HepG2 (cell line): ENCODE measurements around the gene R3HDM4. TPM values are rescaled to one million over a fixed set of nuclear protein-coding genes. Genes with fewer than 3 reads are reported as not detected.
A peak's percentile ranks its signal among the peaks of the same experiment; 100 is the strongest.

Experiments used
- DR1 ChIP-seq: sonication (generic); formaldehyde crosslinking; IDR thresholded peaks from 2 replicates; pipeline ENCODE4 v1.8.0; 2021; ENCODE audit warnings: mild to moderate bottlenecking, missing genetic modification reagents, inconsistent platforms
- HNF4G ChIP-seq, 2 experiments: sonication (generic) in 1 of 2; formaldehyde crosslinking in 1 of 2; IDR thresholded peaks; 2 replicates each; pipeline versions ENCODE4 v1.4.0 to v1.6.1; 2011 to 2020; ENCODE audit warnings: borderline replicate concordance in 2 of 2, low read depth in 2 of 2, mild to moderate bottlenecking in 2 of 2, low read length in 1 of 2, missing genetic modification reagents in 1 of 2, moderate library complexity in 1 of 2
- HOXA5 ChIP-seq: sonication (generic); formaldehyde crosslinking; IDR thresholded peaks from 2 replicates; pipeline ENCODE4 v1.4.0; 2020; ENCODE audit warnings: missing genetic modification reagents
- IRF1 ChIP-seq: sonication (generic); formaldehyde crosslinking; IDR thresholded peaks from 2 replicates; pipeline ENCODE4 v1.4.0; 2020; ENCODE audit warnings: low read depth, mild to moderate bottlenecking, missing genetic modification reagents
- MIER2 ChIP-seq: IDR thresholded peaks from 2 replicates; pipeline ENCODE4 v1.6.1; 2016; ENCODE audit warnings: missing biosample characterization, missing genetic modification reagents
- MTA1 ChIP-seq: sonication (generic); formaldehyde crosslinking; IDR thresholded peaks from 2 replicates; pipeline ENCODE4 v1.4.0; 2020; ENCODE audit warnings: missing genetic modification reagents, mild to moderate bottlenecking, borderline replicate concordance
- NAIF1 ChIP-seq: sonication (generic); formaldehyde crosslinking; IDR thresholded peaks from 2 replicates; pipeline ENCODE4 v1.5.0; 2020; ENCODE audit warnings: mild to moderate bottlenecking, missing genetic modification reagents, borderline replicate concordance
- PRDM15 ChIP-seq: sonication (generic); formaldehyde crosslinking; IDR thresholded peaks from 2 replicates; pipeline ENCODE4 v1.4.0; 2020; ENCODE audit warnings: missing genetic modification reagents
- RBM39 ChIP-seq: fragments of 200-400 bp; formaldehyde crosslinking; IDR thresholded peaks from one replicate; pipeline ENCODE4 v1.6.1; 2018; ENCODE audit warnings: antibody characterized with exemption, mild to moderate bottlenecking, low read depth, low read length; ENCODE audit not compliant: poor library complexity, severe bottlenecking
- REL ChIP-seq: sonication (generic); formaldehyde crosslinking; conservative IDR thresholded peaks from 2 replicates; pipeline ENCODE4 v1.8.0; 2022; ENCODE audit warnings: mild to moderate bottlenecking, missing genetic modification reagents, moderate library complexity
- TCF7 ChIP-seq: sonication (generic); IDR thresholded peaks from 2 replicates; pipeline ENCODE4 v1.6.1; 2016; ENCODE audit warnings: antibody characterized with exemption, low read depth
- ZNF230 ChIP-seq: sonication (generic); formaldehyde crosslinking; IDR thresholded peaks from 2 replicates; pipeline ENCODE4 v1.4.0; 2020; ENCODE audit warnings: mild to moderate bottlenecking, missing genetic modification reagents
- ZNF3 ChIP-seq: IDR thresholded peaks from 2 replicates; pipeline ENCODE4 v1.7.0; 2017; ENCODE audit warnings: inconsistent platforms
- ZNF362 ChIP-seq: sonication (generic); formaldehyde crosslinking; IDR thresholded peaks from 2 replicates; pipeline ENCODE4 v1.4.0; 2020; ENCODE audit warnings: missing genetic modification reagents, mild to moderate bottlenecking, borderline replicate concordance
- ZNF432 ChIP-seq: sonication (generic); formaldehyde crosslinking; IDR thresholded peaks from 2 replicates; pipeline ENCODE4 v1.5.0; 2020; ENCODE audit warnings: missing genetic modification reagents, mild to moderate bottlenecking, borderline replicate concordance
- ZNF616 ChIP-seq: sonication (generic); formaldehyde crosslinking; IDR thresholded peaks from 2 replicates; pipeline ENCODE4 v1.5.0; 2020; ENCODE audit warnings: low read depth, mild to moderate bottlenecking, missing genetic modification reagents
- ZNF660 ChIP-seq: sonication (generic); formaldehyde crosslinking; IDR thresholded peaks from 2 replicates; pipeline ENCODE4 v1.5.1; 2020; ENCODE audit warnings: mild to moderate bottlenecking, low read depth, missing genetic modification reagents, borderline replicate concordance
- ZNF746 ChIP-seq: sonication (generic); formaldehyde crosslinking; IDR thresholded peaks from 2 replicates; pipeline ENCODE4 v1.8.0; 2022; ENCODE audit warnings: mild to moderate bottlenecking, missing genetic modification reagents
- polyA plus RNA-seq, 8 experiments: library from polyadenylated mRNA; depleted of rRNA in 3 of 8; stranded (reverse) in 7 of 8; unstranded in 1 of 8; fragments of >200 nt; fragmentation: Illumina TruSeq in 4 of 8; extraction: Trizol in 4 of 8; gene quantifications; 2 replicates each; pipeline versions ENCODE4 v1.2.1 to v1.2.3, GENCODE V29; 2011 to 2016; ENCODE audit warnings: low read depth in 4 of 8, missing spikeins in 1 of 8, mixed read lengths in 1 of 8; ENCODE audit not compliant: insufficient read depth in 1 of 8
- total RNA-seq, 5 experiments: library from RNA; depleted of rRNA; stranded (reverse); fragments of >200 nt; fragmentation: Illumina TruSeq; extraction: Trizol; gene quantifications; 2 replicates each; pipeline ENCODE4 v1.2.3, GENCODE V29; 2016; ENCODE audit warnings: low read depth in 1 of 5
- TF ChIP-seq, protein P1 (sequence below), 2 experiments: sonication (generic) in 1 of 2; formaldehyde crosslinking in 1 of 2; IDR thresholded peaks; 2 replicates each; pipeline versions ENCODE4 v1.5.1 to v1.6.1; 2011 to 2020; ENCODE audit warnings: borderline replicate concordance in 1 of 2, low read depth in 1 of 2, low read length in 1 of 2, mild to moderate bottlenecking in 1 of 2, missing genetic modification reagents in 1 of 2, moderate library complexity in 1 of 2
- TF ChIP-seq, protein P2 (sequence below): sonication (generic); formaldehyde crosslinking; IDR thresholded peaks from 2 replicates; pipeline ENCODE4 v1.8.0; 2022; ENCODE audit warnings: mild to moderate bottlenecking, missing genetic modification reagents, moderate library complexity

Gene R3HDM4
- total and polyA plus RNA-seq, 2 of the 13 experiments (the other 11 are each of a cell fraction or from before 2014, with no cell fraction given) = 26.2 to 26.9 TPM

- no peak for TF ChIP-seq IRF1 (CRISPR knock-in tag)
- TF ChIP-seq ZNF616 (CRISPR knock-in tag) = no peak
- TF ChIP-seq TCF7 = no peak
- TF ChIP-seq ZNF230 = no peak
- no peak for TF ChIP-seq MTA1 (CRISPR knock-in tag)
- no peak for TF ChIP-seq HOXA5 (CRISPR knock-in tag)
- no peak for TF ChIP-seq PRDM15 (CRISPR knock-in tag)
- TF ChIP-seq RBM39 = no peak
- TF ChIP-seq MIER2 = no peak
- no peak for TF ChIP-seq ZNF746 (CRISPR knock-in tag)
- no peak for TF ChIP-seq REL (CRISPR knock-in tag)
- TF ChIP-seq, protein P1, sequence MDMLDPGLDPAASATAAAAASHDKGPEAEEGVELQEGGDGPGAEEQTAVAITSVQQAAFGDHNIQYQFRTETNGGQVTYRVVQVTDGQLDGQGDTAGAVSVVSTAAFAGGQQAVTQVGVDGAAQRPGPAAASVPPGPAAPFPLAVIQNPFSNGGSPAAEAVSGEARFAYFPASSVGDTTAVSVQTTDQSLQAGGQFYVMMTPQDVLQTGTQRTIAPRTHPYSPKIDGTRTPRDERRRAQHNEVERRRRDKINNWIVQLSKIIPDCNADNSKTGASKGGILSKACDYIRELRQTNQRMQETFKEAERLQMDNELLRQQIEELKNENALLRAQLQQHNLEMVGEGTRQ (IDR thresholded peaks at IDR 0.05; ENCODE audit: low read depth, low read length) = no peak
- TF ChIP-seq, protein P1 (CRISPR knock-in tag; IDR thresholded peaks at IDR 0.05; ENCODE audit: borderline replicate concordance) = 0 out of 2 replicates have a peak, but pooled peaks have one; percentile 23
- no peak for TF ChIP-seq ZNF432 (CRISPR knock-in tag)
- peak; percentile 85 for TF ChIP-seq ZNF362
- 0 out of 2 replicates have a peak, but pooled peaks have one; percentile 49 for TF ChIP-seq NAIF1 (CRISPR knock-in tag)
- TF ChIP-seq ZNF3 = no peak
- no peak for TF ChIP-seq HNF4G (IDR thresholded peaks at IDR 0.05; ENCODE audit: borderline replicate concordance, low read depth, low read length)
- no peak for TF ChIP-seq HNF4G (CRISPR knock-in tag; IDR thresholded peaks at IDR 0.05; ENCODE audit: borderline replicate concordance, low read depth)
- 0 out of 2 replicates have a peak, but pooled peaks have one; percentile 19 for TF ChIP-seq DR1 (CRISPR knock-in tag)
- no peak for TF ChIP-seq ZNF660 (CRISPR knock-in tag)
- TF ChIP-seq, protein P2, sequence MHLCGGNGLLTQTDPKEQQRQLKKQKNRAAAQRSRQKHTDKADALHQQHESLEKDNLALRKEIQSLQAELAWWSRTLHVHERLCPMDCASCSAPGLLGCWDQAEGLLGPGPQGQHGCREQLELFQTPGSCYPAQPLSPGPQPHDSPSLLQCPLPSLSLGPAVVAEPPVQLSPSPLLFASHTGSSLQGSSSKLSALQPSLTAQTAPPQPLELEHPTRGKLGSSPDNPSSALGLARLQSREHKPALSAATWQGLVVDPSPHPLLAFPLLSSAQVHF = no peak
These were observed 39.1 kb upstream of the R3HDM4 start (continued) for GRCh38 chr19:952049-952679.
